Cardiac muscle cell (in vitro differentiated cells and primary cell): ENCODE results near the gene MMS19. TPM values are rescaled to one million over a fixed set of nuclear protein-coding genes. Genes with fewer than 3 reads are reported as not detected.

Experiments used
- DNase-seq, 2 donors: peaks; one replicate each; pipeline versions ENCODE4 v3.0.0 to v3.0.0-alpha.2; 2010 to 2017; ENCODE audit warnings: low read depth in 1 of 2, low spot score in 1 of 2
- H3K27ac ChIP-seq: fragments of 200-600 bp; sonication (generic); 2 replicates; pipeline ENCODE4 v1.5.1; 2016
- H3K27me3 ChIP-seq: fragments of 200-600 bp; sonication (generic); 2 replicates; pipeline ENCODE4 v1.6.0; 2016; ENCODE audit warnings: control low read depth
- H3K36me3 ChIP-seq: fragments of 200-600 bp; sonication (generic); 2 replicates; pipeline ENCODE4 v1.5.1; 2016; ENCODE audit warnings: control low read depth
- H3K4me1 ChIP-seq: fragments of 200-600 bp; sonication (generic); 2 replicates; pipeline ENCODE4 v1.8.1; 2017; ENCODE audit warnings: low read depth, mild to moderate bottlenecking, mixed run types
- H3K4me3 ChIP-seq: fragments of 200-600 bp; sonication (generic); 2 replicates; pipeline ENCODE4 v1.5.1; 2016; ENCODE audit warnings: mild to moderate bottlenecking
- H3K9me3 ChIP-seq: fragments of 200-600 bp; sonication (generic); 2 replicates; pipeline ENCODE4 v1.5.1; 2017; ENCODE audit warnings: low read depth, mild to moderate bottlenecking, control low read depth
- CTCF ChIP-seq: IDR thresholded peaks from 2 replicates; pipeline ENCODE4 v1.5.1; 2012; ENCODE audit warnings: low read depth, mild to moderate bottlenecking, low read length
- polyA plus RNA-seq: library from polyadenylated mRNA; unstranded; fragments of >200 nt; fragmentation: Nextera tagmentation; extraction: Ambion mirVana; gene quantifications from 2 replicates; pipeline ENCODE4 v1.2.1, GENCODE V29; 2016
- total RNA-seq: library from RNA; depleted of rRNA; stranded (reverse); fragments of >200 nt; gene quantifications from 2 replicates; pipeline ENCODE4 v1.2.3, GENCODE V29; 2016

The MMS19 gene
- total and polyA plus RNA-seq, 2 experiments from 2014 or later = 72.5 to 94.0 TPM

- Histone ChIP-seq H3K36me3 (peaks cover 6% of the 10 kb centered on the region), H3K9me3 (no peaks in the 10 kb centered on the region), H3K27ac (no peak overlapping the region), H3K27me3 (no peaks in the 10 kb centered on the region), H3K4me1 (peaks cover 8% of the 10 kb centered on the region), H3K4me3 (no peak overlapping the region)
- no peak for TF ChIP-seq CTCF
- DNase-seq = no peak
Observed at GRCh38 chr10:97444212-97444611, 54.0 kb downstream of the MMS19 start.

- TF ChIP-seq CTCF = no peak
- H3K4me3 ChIP-seq = no peak overlapping the region
- H3K27me3 ChIP-seq = no peaks in the 10 kb centered on the region
- H3K36me3 ChIP-seq = peaks cover 16% of the 10 kb centered on the region
- peaks cover 8% of the 10 kb centered on the region for H3K4me1 ChIP-seq
- no peak for DNase-seq
- H3K27ac ChIP-seq = no peak overlapping the region
- no peaks in the 10 kb centered on the region for H3K9me3 ChIP-seq
Observed at GRCh38 chr10:97442277-97442676, 55.9 kb downstream of the MMS19 start.

GRCh38 chr10:97435211-97435610 is 63.0 kb downstream of the MMS19 start:
- Histone ChIP-seq H3K4me3 (no peak overlapping the region), H3K4me1 (no peaks in the 10 kb centered on the region), H3K36me3 (peaks cover 60% of the 10 kb centered on the region), H3K27ac (peak overlapping the region; percentile 78), H3K9me3 (no peaks in the 10 kb centered on the region), H3K27me3 (no peaks in the 10 kb centered on the region)
- no peak for TF ChIP-seq CTCF
- no peak for DNase-seq

- H3K27ac ChIP-seq = peak overlapping the region; percentile 78
Observed at GRCh38 chr10:97434557-97434956, 63.7 kb downstream of the MMS19 start.

GRCh38 chr10:97434055-97434454 is 64.2 kb downstream of the MMS19 start:
- Histone ChIP-seq H3K9me3 (no peaks in the 10 kb centered on the region), H3K4me1 (peaks cover 3% of the 10 kb centered on the region), H3K27me3 (no peaks in the 10 kb centered on the region), H3K36me3 (peaks cover 66% of the 10 kb centered on the region), H3K27ac (peak overlapping the region; percentile 78), H3K4me3 (no peak overlapping the region)
- peak in 1 of 2 donors; percentile 25 for DNase-seq
- TF ChIP-seq CTCF = no peak

More at GRCh38 chr10:97434557-97434956, 63.7 kb downstream of the MMS19 start:
- peaks cover 63% of the 10 kb centered on the region for H3K36me3 ChIP-seq
- TF ChIP-seq CTCF = no peak
- H3K4me1 ChIP-seq = peaks cover under 1% of the 10 kb centered on the region
- H3K27me3 ChIP-seq = no peaks in the 10 kb centered on the region
- DNase-seq = no peak
- H3K9me3 ChIP-seq = no peaks in the 10 kb centered on the region
- no peak overlapping the region for H3K4me3 ChIP-seq

GRCh38 chr10:97428572-97428981 is 69.6 kb downstream of the MMS19 start:
- Histone ChIP-seq H3K4me3 (peak overlapping the region; percentile 62), H3K4me1 (peaks cover 11% of the 10 kb centered on the region), H3K9me3 (no peaks in the 10 kb centered on the region), H3K36me3 (peaks cover 33% of the 10 kb centered on the region), H3K27me3 (no peaks in the 10 kb centered on the region), H3K27ac (peak overlapping the region; percentile 68)
- no peak for TF ChIP-seq CTCF
- peak in 1 of 2 donors; percentile 32 for DNase-seq
